ENCODE measurements around the gene ZNF2. TPM values are rescaled to one million over a fixed set of nuclear protein-coding genes. Genes with fewer than 3 reads are reported as not detected.

Gene ZNF2
- total RNA-seq, 1 experiment from 2014 or later: 3.5 TPM

DNA sequence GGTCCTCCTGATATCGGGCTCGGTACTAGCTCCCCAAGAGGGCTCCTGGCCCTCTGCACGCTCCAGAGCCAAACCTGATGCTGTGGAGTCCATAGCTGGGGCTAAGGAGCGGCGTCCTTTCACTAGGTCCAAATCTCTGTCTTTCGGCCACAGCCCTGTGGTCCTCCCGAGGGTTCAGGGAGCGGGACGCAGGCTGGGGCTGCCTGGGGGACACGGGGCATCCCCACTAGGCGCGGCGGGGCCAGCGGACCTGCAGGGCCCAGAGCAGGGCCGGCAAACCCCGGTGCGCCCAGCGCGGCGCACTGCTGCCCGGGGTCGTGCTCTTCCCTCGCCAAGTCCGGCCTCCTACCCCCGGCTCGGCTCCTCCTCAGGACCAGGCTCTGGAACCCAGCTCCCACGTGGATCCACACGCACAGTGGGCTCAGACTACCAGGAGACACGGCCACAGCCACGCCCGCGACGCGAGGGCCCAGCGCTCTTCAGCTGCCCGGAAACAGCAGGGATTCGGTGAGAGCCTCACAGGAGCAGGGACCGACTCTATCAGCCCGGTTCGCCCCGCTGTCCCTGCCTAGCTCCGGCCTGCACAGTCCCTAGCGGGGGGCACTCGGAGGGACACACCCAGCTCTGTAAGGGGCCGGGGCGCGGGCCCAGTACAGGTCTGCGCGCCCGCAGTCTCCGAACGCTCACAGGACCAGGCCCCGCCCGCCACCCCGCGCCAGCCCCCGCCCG is 6.6 kb upstream of the ZNF2 start:
- no peaks in the 10 kb centered on the region for H3K27me3 Mint-ChIP-seq (ENCODE audit: unreplicated experiment)
- H3K4me3 Mint-ChIP-seq (ENCODE audit: low read depth, unreplicated experiment): peak overlapping the region; percentile 84
- CTCF ChIA-PET: interaction anchor here (1.1 to 1.3 kb wide), 2 partner anchors 37 to 38 kb away, joined by 3 read pairs; no protein-coding TSS in a partner anchor
- peaks cover under 1% of the 10 kb centered on the region for H3K4me1 Mint-ChIP-seq (ENCODE audit: low read depth, unreplicated experiment)
- H3K36me3 Mint-ChIP-seq (ENCODE audit: insufficient read depth, unreplicated experiment): peaks cover 21% of the 10 kb centered on the region
- H3K9me3 Mint-ChIP-seq (ENCODE audit: low read depth, unreplicated experiment): peaks cover 2% of the 10 kb centered on the region
- peak; percentile 35 for DNase-seq
- TF ChIP-seq, protein P1, sequence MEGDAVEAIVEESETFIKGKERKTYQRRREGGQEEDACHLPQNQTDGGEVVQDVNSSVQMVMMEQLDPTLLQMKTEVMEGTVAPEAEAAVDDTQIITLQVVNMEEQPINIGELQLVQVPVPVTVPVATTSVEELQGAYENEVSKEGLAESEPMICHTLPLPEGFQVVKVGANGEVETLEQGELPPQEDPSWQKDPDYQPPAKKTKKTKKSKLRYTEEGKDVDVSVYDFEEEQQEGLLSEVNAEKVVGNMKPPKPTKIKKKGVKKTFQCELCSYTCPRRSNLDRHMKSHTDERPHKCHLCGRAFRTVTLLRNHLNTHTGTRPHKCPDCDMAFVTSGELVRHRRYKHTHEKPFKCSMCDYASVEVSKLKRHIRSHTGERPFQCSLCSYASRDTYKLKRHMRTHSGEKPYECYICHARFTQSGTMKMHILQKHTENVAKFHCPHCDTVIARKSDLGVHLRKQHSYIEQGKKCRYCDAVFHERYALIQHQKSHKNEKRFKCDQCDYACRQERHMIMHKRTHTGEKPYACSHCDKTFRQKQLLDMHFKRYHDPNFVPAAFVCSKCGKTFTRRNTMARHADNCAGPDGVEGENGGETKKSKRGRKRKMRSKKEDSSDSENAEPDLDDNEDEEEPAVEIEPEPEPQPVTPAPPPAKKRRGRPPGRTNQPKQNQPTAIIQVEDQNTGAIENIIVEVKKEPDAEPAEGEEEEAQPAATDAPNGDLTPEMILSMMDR (IDR thresholded peaks at IDR 0.05; ENCODE audit: unreplicated experiment): no peak
- H3K27ac Mint-ChIP-seq (ENCODE audit: unreplicated experiment): no peak overlapping the region
- no TSS peak for BruUV-seq (replicated peaks)
- intact Hi-C loops (cut with micrococcal nuclease; ENCODE audit: unreplicated experiment): no loop called here

DNA sequence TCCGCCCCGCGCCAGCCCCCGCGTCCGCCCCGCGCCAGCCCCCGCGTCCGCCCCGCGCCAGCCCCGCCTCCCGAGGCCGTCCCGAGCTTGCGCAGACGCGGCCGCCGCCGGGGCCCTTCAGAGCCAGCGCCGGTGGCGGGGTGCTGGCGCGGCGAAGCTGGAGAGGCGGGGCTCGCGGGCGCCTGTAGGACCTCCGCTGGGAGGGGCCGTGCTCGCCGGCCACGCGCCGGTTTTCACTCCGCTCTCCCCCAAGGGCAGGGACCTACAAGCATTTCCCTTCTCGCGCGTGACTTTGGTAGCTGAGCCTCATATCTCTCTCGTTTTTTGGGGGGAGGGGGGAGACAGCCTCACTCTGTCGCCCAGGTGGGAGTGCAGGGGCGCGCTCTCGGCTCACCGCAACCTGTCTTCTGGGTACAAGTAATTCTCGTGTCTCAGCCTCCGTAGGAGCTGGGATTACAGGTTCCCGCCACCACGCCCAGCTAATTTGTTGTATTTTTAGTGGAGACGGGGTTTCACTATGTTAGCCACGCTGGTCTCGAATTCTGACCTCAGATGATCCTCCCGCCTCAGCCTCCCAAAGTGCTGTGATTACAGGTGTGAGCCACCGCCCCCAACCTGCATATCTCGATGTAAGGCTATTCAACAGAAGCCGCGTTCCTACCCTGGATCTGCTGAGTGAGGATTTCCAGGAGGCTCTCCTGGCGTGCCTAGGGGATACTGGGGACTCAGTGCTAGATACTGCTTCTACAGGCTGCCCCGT is 5.7 kb upstream of the ZNF2 start, which contains the start of gene ZNF514:
ZNF514 (minus strand) TSS at position 159 of the 760 bp plus-strand sequence. CDS start 6,595 bp downstream, outside the sequence.
- peak; percentile 73 for DNase-seq
- Mint-ChIP-seq H3K27ac (ENCODE audit: unreplicated experiment) (peak within 1 kb of the TSS; percentile 66), H3K4me1 (ENCODE audit: low read depth, unreplicated experiment) (peaks cover 8% of the 10 kb centered on the region), H3K27me3 (ENCODE audit: unreplicated experiment) (no peaks in the 10 kb centered on the region), H3K4me3 (ENCODE audit: low read depth, unreplicated experiment) (peak within 1 kb of the TSS; percentile 84), H3K36me3 (ENCODE audit: insufficient read depth, unreplicated experiment) (peaks cover 24% of the 10 kb centered on the region), H3K9me3 (ENCODE audit: low read depth, unreplicated experiment) (peaks cover 2% of the 10 kb centered on the region)
- intact Hi-C loops (cut with micrococcal nuclease; ENCODE audit: unreplicated experiment): no loop called here
- TF ChIP-seq, protein P1 (IDR thresholded peaks at IDR 0.05; ENCODE audit: unreplicated experiment): no peak
- CTCF ChIA-PET: interaction anchor here (1.1 to 1.3 kb wide), 2 partner anchors 38 to 39 kb away, joined by 3 read pairs; no protein-coding TSS in a partner anchor
- no TSS peak for BruUV-seq (replicated peaks)

DNA sequence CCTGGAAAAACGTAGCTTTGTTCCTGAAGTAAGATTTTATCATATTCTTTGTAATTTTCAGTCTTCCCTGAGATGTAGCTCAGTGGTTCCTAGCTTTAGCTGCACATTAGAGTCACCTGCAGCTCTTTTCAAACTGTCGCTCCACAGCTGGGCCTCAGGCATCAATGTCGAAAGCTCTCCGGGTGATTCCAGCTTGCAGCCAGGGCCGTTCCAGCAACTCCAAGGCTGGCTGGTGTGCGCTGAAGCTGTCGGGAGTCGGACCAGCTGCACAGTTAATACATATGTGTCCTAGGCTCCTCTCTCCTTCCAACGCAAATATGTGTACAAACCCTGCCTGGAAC is 609 bp upstream of the ZNF2 start:
- H3K4me1 Mint-ChIP-seq (ENCODE audit: low read depth, unreplicated experiment): peaks cover 21% of the 10 kb centered on the region
- intact Hi-C loops (cut with micrococcal nuclease; ENCODE audit: unreplicated experiment): no loop called here
- CTCF ChIA-PET: interaction anchor here (0.6 to 0.8 kb wide), 2 partner anchors 43 to 50 kb away, joined by 3 to 5 read pairs; partner anchors contain the start of gene MRPS5
- TF ChIP-seq, protein P1 (IDR thresholded peaks at IDR 0.05; ENCODE audit: unreplicated experiment): no peak
- no peaks in the 10 kb centered on the region for H3K27me3 Mint-ChIP-seq (ENCODE audit: unreplicated experiment)
- peak overlapping the region; percentile 95 for H3K27ac Mint-ChIP-seq (ENCODE audit: unreplicated experiment)
- TSS peak; percentile 90 for BruUV-seq (replicated peaks)
- H3K36me3 Mint-ChIP-seq (ENCODE audit: insufficient read depth, unreplicated experiment): peaks cover 20% of the 10 kb centered on the region
- peak overlapping the region; percentile 93 for H3K4me3 Mint-ChIP-seq (ENCODE audit: low read depth, unreplicated experiment)
- no peak for DNase-seq
- no peaks in the 10 kb centered on the region for H3K9me3 Mint-ChIP-seq (ENCODE audit: low read depth, unreplicated experiment)

DNA sequence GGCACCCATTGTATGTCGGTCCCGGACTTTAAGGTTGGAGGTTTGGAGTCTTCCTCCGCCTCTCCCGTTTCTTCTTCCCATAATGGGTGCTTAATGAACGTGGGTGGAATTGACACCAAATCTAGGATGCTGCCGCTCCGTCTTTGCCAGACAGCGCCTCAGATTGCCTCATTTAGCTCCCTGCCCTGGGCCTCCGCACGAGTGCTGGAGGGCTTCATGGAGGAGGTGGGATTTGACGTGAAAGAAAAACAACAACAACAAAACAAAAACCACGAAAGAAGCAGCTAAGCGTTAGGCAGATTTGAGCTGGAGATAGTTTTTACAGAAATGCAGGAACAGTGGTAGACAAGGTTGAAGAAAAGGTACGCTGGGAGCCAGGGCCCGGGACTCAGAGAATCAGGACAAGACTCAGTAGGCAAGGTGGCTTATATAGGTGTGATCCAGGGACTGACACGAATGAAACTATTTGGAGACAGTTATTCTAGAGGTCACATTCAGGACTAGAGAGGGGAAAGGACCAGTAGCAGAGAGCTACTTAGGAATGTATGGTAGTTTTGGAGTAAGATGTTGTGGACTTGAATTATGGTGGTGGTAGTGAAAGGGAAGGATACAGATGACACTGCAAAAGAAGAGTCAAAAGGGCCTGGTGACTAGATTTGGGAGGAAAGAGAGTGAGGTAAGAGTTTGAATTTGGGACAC is 605 bp downstream of the ZNF2 start:
- Mint-ChIP-seq H3K36me3 (ENCODE audit: insufficient read depth, unreplicated experiment) (peaks cover 17% of the 10 kb centered on the region), H3K27me3 (ENCODE audit: unreplicated experiment) (no peaks in the 10 kb centered on the region), H3K27ac (ENCODE audit: unreplicated experiment) (peak overlapping the region; percentile 95), H3K4me3 (ENCODE audit: low read depth, unreplicated experiment) (peak overlapping the region; percentile 93), H3K9me3 (ENCODE audit: low read depth, unreplicated experiment) (no peaks in the 10 kb centered on the region), H3K4me1 (ENCODE audit: low read depth, unreplicated experiment) (peaks cover 21% of the 10 kb centered on the region)
- TF ChIP-seq, protein P1 (IDR thresholded peaks at IDR 0.05; ENCODE audit: unreplicated experiment): no peak
- TSS peak; percentile 57 for BruUV-seq (replicated peaks)
- DNase-seq: no peak
- intact Hi-C loops (cut with micrococcal nuclease; ENCODE audit: unreplicated experiment): no loop called here
- CTCF ChIA-PET: no interaction called here

Data from Calu3 (cell line).